Fibroblast of lung (primary cell): ENCODE results near the gene INF2. TPM values are rescaled to one million over a fixed set of nuclear protein-coding genes. Genes with fewer than 3 reads are reported as not detected.

ENCODE experiments used
- DNase-seq, 2 donors: peaks; one replicate each; pipeline versions ENCODE4 v3.0.0 to v3.0.0-alpha.2; 2010; ENCODE audit warnings: low read depth in 2 of 2
- H2AFZ ChIP-seq: 2 replicates; pipeline ENCODE4 v1.5.1; 2012; ENCODE audit warnings: low read length, control low read depth, inconsistent platforms
- H3K27ac ChIP-seq: 2 replicates; pipeline ENCODE4 v1.5.1; 2011; ENCODE audit warnings: low read length, control low read depth; ENCODE audit not compliant: insufficient read depth
- H3K27me3 ChIP-seq: 2 replicates; pipeline ENCODE4 v1.5.1; 2011; ENCODE audit warnings: mild to moderate bottlenecking, low read length; ENCODE audit not compliant: control insufficient read depth, insufficient read depth
- H3K36me3 ChIP-seq: 2 replicates; pipeline ENCODE4 v1.5.1; 2011; ENCODE audit warnings: low read length; ENCODE audit not compliant: control insufficient read depth, insufficient read depth
- H3K4me1 ChIP-seq: 2 replicates; pipeline ENCODE4 v1.5.1; 2011; ENCODE audit warnings: low read length; ENCODE audit not compliant: control insufficient read depth, insufficient read depth; ENCODE audit errors: extremely low read depth
- H3K4me2 ChIP-seq: 2 replicates; pipeline ENCODE4 v1.5.1; 2011; ENCODE audit warnings: low read length, control low read depth; ENCODE audit not compliant: insufficient read depth; ENCODE audit errors: extremely low read depth
- H3K4me3 ChIP-seq, 4 experiments: fragments of 200-600 bp in 1 of 4; sonication (generic) in 1 of 4; replicated peaks in 1 of 4; 2 replicates each; pipeline ENCODE4 v1.5.1; 2011 to 2016; ENCODE audit warnings: low read length in 4 of 4, low read depth in 3 of 4, mild to moderate bottlenecking in 3 of 4, control low read depth in 2 of 4, inconsistent platforms in 1 of 4, mixed read lengths in 1 of 4; ENCODE audit not compliant: insufficient read depth in 1 of 4; ENCODE audit errors: control extremely low read depth in 1 of 4
- H3K79me2 ChIP-seq: 2 replicates; pipeline ENCODE4 v1.5.1; 2012; ENCODE audit warnings: mild to moderate bottlenecking, low read length, inconsistent platforms; ENCODE audit not compliant: control insufficient read depth, insufficient read depth
- H3K9ac ChIP-seq: 2 replicates; pipeline ENCODE4 v1.5.1; 2011; ENCODE audit warnings: mild to moderate bottlenecking, low read length, control low read depth; ENCODE audit not compliant: insufficient read depth
- H3K9me3 ChIP-seq: 2 replicates; pipeline ENCODE4 v1.5.1; 2012; ENCODE audit warnings: low read depth, low read length; ENCODE audit not compliant: control insufficient read depth, insufficient read depth
- H4K20me1 ChIP-seq: 2 replicates; pipeline ENCODE4 v1.5.1; 2011; ENCODE audit warnings: low read length; ENCODE audit not compliant: control insufficient read depth, insufficient read depth; ENCODE audit errors: extremely low read depth
- EZH2 ChIP-seq: IDR thresholded peaks from 2 replicates; pipeline ENCODE4 v1.5.1; 2012; ENCODE audit warnings: low read length, control low read depth, mild to moderate bottlenecking; ENCODE audit errors: missing control alignments
- polyA plus RNA-seq, 2 donors: library from polyadenylated mRNA; depleted of rRNA in 1 of 2; stranded (reverse) in 1 of 2; unstranded in 1 of 2; fragments of >200 nt; gene quantifications; 2 replicates each; pipeline ENCODE4 v1.2.1, GENCODE V29; 2011 to 2012; ENCODE audit warnings: missing spikeins in 1 of 2
- total RNA-seq: library from RNA; depleted of rRNA; stranded (reverse); fragments of >200 nt; gene quantifications from 2 replicates; pipeline ENCODE4 v1.2.1, GENCODE V29; 2014
- TF ChIP-seq, protein P1 (sequence below), 2 donors: IDR thresholded peaks in 1 of 2; conservative IDR thresholded peaks in 1 of 2; 1 replicate in 1 of 2; 2 replicates in 1 of 2; pipeline ENCODE4 v1.5.1; 2011 to 2012; ENCODE audit warnings: low read length in 2 of 2, control low read depth in 1 of 2, inconsistent platforms in 1 of 2, low read depth in 1 of 2, mild to moderate bottlenecking in 1 of 2

INF2 gene
- total and polyA plus RNA-seq, 2 donors (not counting 1 experiment from before 2014, with no cell fraction given): 19.8 to 50.9 TPM

DNA sequence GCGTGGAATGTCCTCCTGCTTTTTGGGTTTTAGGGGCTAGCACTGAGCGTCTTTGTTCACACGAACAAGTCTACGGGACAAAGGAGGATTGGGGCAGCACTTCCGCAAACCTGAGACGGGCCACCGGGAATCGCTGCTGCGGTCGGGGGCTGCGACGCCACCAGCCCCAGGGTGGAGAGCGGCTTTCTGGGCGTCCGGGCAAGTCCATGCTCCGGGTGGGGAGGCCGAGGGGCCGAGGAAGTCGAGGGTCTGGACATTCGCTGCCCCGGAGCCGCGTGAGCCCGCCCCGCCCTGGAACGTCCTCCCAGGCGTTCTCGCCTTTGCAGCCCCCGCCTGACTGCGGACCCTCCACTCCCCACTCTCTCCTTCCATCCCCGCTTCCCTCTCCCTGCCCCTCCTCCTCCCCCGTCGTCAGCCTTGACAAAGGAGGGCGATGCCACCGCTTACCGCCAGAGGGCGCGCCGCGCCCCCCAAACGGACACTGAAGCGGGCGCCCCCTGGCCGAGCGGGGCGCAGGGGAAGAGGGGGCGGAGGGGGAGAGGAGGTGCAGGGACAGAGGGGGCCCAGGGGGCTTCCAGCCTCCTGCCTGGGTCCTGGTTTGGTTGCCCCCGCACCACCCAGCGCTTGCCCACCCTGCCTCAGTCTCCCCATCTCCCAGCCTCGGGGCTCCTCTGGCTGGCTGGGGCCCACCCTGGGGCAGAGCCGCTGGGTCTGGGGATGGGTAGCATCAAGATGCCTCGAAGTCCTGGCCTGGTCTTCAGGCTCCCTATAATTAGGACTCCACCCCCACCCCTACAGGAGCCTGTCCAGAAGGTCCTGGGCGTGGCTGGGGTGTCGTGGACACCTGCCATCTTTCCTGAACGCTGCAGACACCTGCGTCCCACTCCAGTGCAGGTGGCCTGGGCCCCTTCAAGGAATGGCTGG, 39.1 kb upstream of the INF2 start:
- DNase-seq: peak; percentile 29 to 48
- H3K9ac ChIP-seq: peak overlapping the region; percentile 16
- peak overlapping the region; percentile 87 for H3K4me2 ChIP-seq
- H3K4me3 ChIP-seq: peak overlapping the region; percentile 50 to 66 (median 54)
- no peaks in the 10 kb centered on the region for H3K4me1 ChIP-seq
- no peak overlapping the region for H3K27ac ChIP-seq
- no peaks in the 10 kb centered on the region for H3K79me2 ChIP-seq
- peak overlapping the region; percentile 78 for H2AFZ ChIP-seq
- H4K20me1 ChIP-seq: no peaks in the 10 kb centered on the region
- H3K9me3 ChIP-seq: no peaks in the 10 kb centered on the region
- H3K36me3 ChIP-seq: no peaks in the 10 kb centered on the region
- H3K27me3 ChIP-seq: peaks cover 4% of the 10 kb centered on the region
- TF ChIP-seq EZH2: no peak
- TF ChIP-seq, protein P1, sequence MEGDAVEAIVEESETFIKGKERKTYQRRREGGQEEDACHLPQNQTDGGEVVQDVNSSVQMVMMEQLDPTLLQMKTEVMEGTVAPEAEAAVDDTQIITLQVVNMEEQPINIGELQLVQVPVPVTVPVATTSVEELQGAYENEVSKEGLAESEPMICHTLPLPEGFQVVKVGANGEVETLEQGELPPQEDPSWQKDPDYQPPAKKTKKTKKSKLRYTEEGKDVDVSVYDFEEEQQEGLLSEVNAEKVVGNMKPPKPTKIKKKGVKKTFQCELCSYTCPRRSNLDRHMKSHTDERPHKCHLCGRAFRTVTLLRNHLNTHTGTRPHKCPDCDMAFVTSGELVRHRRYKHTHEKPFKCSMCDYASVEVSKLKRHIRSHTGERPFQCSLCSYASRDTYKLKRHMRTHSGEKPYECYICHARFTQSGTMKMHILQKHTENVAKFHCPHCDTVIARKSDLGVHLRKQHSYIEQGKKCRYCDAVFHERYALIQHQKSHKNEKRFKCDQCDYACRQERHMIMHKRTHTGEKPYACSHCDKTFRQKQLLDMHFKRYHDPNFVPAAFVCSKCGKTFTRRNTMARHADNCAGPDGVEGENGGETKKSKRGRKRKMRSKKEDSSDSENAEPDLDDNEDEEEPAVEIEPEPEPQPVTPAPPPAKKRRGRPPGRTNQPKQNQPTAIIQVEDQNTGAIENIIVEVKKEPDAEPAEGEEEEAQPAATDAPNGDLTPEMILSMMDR (conservative IDR thresholded peaks at IDR 0.05 in 1 of 2, IDR thresholded peaks at IDR 0.05 in 1 of 2; ENCODE audit: low read depth in 1 of 2, low read length in 2 of 2): peak; percentile 84 to 98

DNA sequence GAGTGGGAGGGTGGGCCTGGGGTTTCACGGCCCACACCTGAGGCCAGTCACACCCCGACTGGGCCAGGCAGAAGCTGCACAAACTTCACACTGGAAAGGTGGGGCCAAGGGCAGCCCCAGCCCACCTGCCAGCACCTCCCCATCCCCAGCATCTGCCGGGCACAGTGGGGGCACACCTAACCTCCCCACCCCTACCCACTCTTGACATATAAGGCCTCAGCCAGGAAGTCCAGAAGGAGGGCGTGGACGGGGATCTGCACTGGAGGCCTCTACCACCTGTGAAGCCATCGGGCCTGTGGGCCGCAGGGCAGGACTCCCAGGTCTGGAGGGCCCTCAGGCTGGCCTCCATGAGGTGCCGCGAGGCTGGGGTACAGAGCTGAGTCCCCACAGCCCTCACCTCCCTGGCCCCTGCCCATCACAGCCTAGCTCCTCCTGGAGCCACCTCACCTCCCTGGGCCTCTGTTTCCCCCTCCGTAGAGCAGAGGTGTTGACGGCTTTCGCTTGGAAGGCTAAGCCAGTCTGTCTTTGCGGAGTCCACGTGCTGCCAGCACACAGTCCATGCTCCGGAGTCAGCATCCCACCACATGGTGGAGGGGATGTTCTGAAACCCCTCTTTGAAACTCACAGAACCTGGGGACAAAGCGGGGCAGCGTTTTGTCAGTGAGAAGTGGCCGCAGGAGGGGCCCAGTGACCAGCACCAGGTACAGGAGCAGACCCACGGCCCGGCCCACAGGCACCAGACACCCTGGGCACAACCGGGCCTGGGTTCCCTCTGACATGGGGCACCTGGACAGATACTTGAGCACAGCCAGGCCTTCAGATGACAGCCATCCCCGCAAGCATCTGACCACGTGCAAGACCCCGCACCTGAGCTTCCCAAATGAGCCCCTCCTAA, 38.2 kb upstream of the INF2 start:
- TF ChIP-seq EZH2: no peak
- TF ChIP-seq, protein P1 (conservative IDR thresholded peaks at IDR 0.05 in 1 of 2, IDR thresholded peaks at IDR 0.05 in 1 of 2; ENCODE audit: low read depth in 1 of 2, low read length in 2 of 2): no peak
- Histone ChIP-seq H2AFZ (no peak overlapping the region), H3K4me3 (no peak overlapping the region), H3K79me2 (no peaks in the 10 kb centered on the region), H3K27ac (no peak overlapping the region), H3K9ac (no peak overlapping the region), H3K4me1 (no peaks in the 10 kb centered on the region), H3K36me3 (no peaks in the 10 kb centered on the region), H3K4me2 (no peak overlapping the region), H3K27me3 (peaks cover 3% of the 10 kb centered on the region), H3K9me3 (no peaks in the 10 kb centered on the region), H4K20me1 (no peaks in the 10 kb centered on the region)
- DNase-seq: no peak

DNA sequence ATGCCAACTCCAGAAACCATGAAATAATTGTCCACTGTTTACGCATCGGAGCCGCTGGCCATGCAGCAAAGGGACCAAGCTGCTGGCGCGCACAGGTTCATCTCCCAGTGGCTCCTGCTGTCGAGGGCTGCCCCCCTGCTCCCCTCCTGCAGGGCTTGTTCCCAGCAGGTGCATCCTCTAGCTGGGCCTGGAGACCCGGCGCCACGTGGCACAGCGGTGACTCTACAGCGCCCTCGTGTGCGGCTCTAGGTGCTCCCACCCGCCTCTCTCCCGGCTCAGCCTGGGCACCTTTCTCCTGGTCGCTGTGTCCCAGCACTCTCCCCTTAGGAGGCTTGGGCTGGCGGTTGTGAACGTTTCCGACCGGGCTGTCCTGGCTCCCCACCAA, 37.5 kb upstream of the INF2 start:
- no peak overlapping the region for H3K27ac ChIP-seq
- no peak overlapping the region for H2AFZ ChIP-seq
- H3K79me2 ChIP-seq: no peaks in the 10 kb centered on the region
- no peaks in the 10 kb centered on the region for H3K9me3 ChIP-seq
- H3K36me3 ChIP-seq: no peaks in the 10 kb centered on the region
- H3K4me1 ChIP-seq: no peaks in the 10 kb centered on the region
- H3K9ac ChIP-seq: no peak overlapping the region
- no peak overlapping the region for H3K4me3 ChIP-seq
- TF ChIP-seq, protein P1 (conservative IDR thresholded peaks at IDR 0.05 in 1 of 2, IDR thresholded peaks at IDR 0.05 in 1 of 2; ENCODE audit: low read depth in 1 of 2, low read length in 2 of 2): no peak
- TF ChIP-seq EZH2: no peak
- H3K27me3 ChIP-seq: peaks cover 4% of the 10 kb centered on the region
- no peak for DNase-seq
- no peaks in the 10 kb centered on the region for H4K20me1 ChIP-seq
- no peak overlapping the region for H3K4me2 ChIP-seq
